ENCODE measurements around the gene FLT4.

Gene FLT4

GRCh38 chr5:180670586-180671359 lies 21.4 kb upstream of the FLT4 start:
- H3F3A ChIP-seq (ENCODE audit: insufficient read depth, low read length), result no peaks in the 10 kb centered on the region
- H3K79me2 ChIP-seq (ENCODE audit: insufficient read depth, low read length), result no peaks in the 10 kb centered on the region
- H3K36me3 ChIP-seq (ENCODE audit: insufficient read depth, low read length), result no peaks in the 10 kb centered on the region
- no peak overlapping the region for H2AFZ ChIP-seq (ENCODE audit: low read length)
- peak; percentile 82 for TF ChIP-seq CTCF (IDR thresholded peaks at IDR 0.05; ENCODE audit: low read length)
- TF ChIP-seq EZH2 (IDR thresholded peaks at IDR 0.05; ENCODE audit: borderline replicate concordance, low read length), result no peak
- H3K4me1 ChIP-seq (ENCODE audit: insufficient read depth, low read length, severe bottlenecking), result no peaks in the 10 kb centered on the region
- no peak overlapping the region for H3K4me3 ChIP-seq (ENCODE audit: low read depth, low read length, poor library complexity, severe bottlenecking)
- no peak overlapping the region for H3K9ac ChIP-seq (ENCODE audit: low read length)
- H3K9me2 ChIP-seq (ENCODE audit: low read depth, low read length), result no peaks in the 10 kb centered on the region
- H3K4me2 ChIP-seq (ENCODE audit: low read length), result no peak overlapping the region
- H3K27ac ChIP-seq (ENCODE audit: low read depth, low read length, poor library complexity, severe bottlenecking), result no peak overlapping the region
- no peaks in the 10 kb centered on the region for H3K27me3 ChIP-seq (ENCODE audit: insufficient read depth, low read length)
- no peaks in the 10 kb centered on the region for H4K20me1 ChIP-seq (ENCODE audit: insufficient read depth, low read length)
- no peaks in the 10 kb centered on the region for H3K9me3 ChIP-seq (ENCODE audit: low read length)

GRCh38 chr5:180670157-180670556 lies 20.8 kb upstream of the FLT4 start:
- Histone ChIP-seq H3K4me3 (ENCODE audit: low read depth, low read length, poor library complexity, severe bottlenecking) (no peak overlapping the region), H3K27me3 (ENCODE audit: insufficient read depth, low read length) (no peaks in the 10 kb centered on the region), H3K4me2 (ENCODE audit: low read length) (no peak overlapping the region), H4K20me1 (ENCODE audit: insufficient read depth, low read length) (no peaks in the 10 kb centered on the region), H3K9ac (ENCODE audit: low read length) (no peak overlapping the region), H3K79me2 (ENCODE audit: insufficient read depth, low read length) (no peaks in the 10 kb centered on the region), H3K36me3 (ENCODE audit: insufficient read depth, low read length) (no peaks in the 10 kb centered on the region), H3K27ac (ENCODE audit: low read depth, low read length, poor library complexity, severe bottlenecking) (no peak overlapping the region), H3K9me2 (ENCODE audit: low read depth, low read length) (no peaks in the 10 kb centered on the region), H3K4me1 (ENCODE audit: insufficient read depth, low read length, severe bottlenecking) (no peaks in the 10 kb centered on the region), H3F3A (ENCODE audit: insufficient read depth, low read length) (no peaks in the 10 kb centered on the region), H2AFZ (ENCODE audit: low read length) (no peak overlapping the region), H3K9me3 (ENCODE audit: low read length) (no peaks in the 10 kb centered on the region; the same call in 1 of the 2 replicates)
- TF ChIP-seq CTCF (IDR thresholded peaks at IDR 0.05; ENCODE audit: low read length) (no peak), EZH2 (IDR thresholded peaks at IDR 0.05; ENCODE audit: borderline replicate concordance, low read length) (no peak)

GRCh38 chr5:180669661-180670060 lies 20.3 kb upstream of the FLT4 start:
- Histone ChIP-seq H3K9me2 (ENCODE audit: low read depth, low read length) (no peaks in the 10 kb centered on the region), H3K9ac (ENCODE audit: low read length) (no peak overlapping the region), H3F3A (ENCODE audit: insufficient read depth, low read length) (no peaks in the 10 kb centered on the region), H3K27me3 (ENCODE audit: insufficient read depth, low read length) (no peaks in the 10 kb centered on the region), H3K27ac (ENCODE audit: low read depth, low read length, poor library complexity, severe bottlenecking) (no peak overlapping the region), H2AFZ (ENCODE audit: low read length) (no peak overlapping the region), H3K4me2 (ENCODE audit: low read length) (no peak overlapping the region), H3K36me3 (ENCODE audit: insufficient read depth, low read length) (no peaks in the 10 kb centered on the region), H3K4me1 (ENCODE audit: insufficient read depth, low read length, severe bottlenecking) (no peaks in the 10 kb centered on the region), H3K79me2 (ENCODE audit: insufficient read depth, low read length) (no peaks in the 10 kb centered on the region), H4K20me1 (ENCODE audit: insufficient read depth, low read length) (no peaks in the 10 kb centered on the region), H3K4me3 (ENCODE audit: low read depth, low read length, poor library complexity, severe bottlenecking) (no peak overlapping the region), H3K9me3 (ENCODE audit: low read length) (no peaks in the 10 kb centered on the region; the same call in 1 of the 2 replicates)
- TF ChIP-seq CTCF (IDR thresholded peaks at IDR 0.05; ENCODE audit: low read length) (no peak), EZH2 (IDR thresholded peaks at IDR 0.05; ENCODE audit: borderline replicate concordance, low read length) (no peak)
